GM12892 (cell line): ENCODE data around the gene ECHDC1.

Source experiments
- POLR2A ChIP-seq: IDR thresholded peaks from 2 replicates; pipeline ENCODE4 v1.6.1; 2011; ENCODE audit warnings: low read depth, low read length, control low read depth
- POLR2AphosphoS5 ChIP-seq: IDR thresholded peaks from 2 replicates; pipeline ENCODE4 v1.6.1; 2011; ENCODE audit warnings: low read depth, low read length, control low read depth

DNA sequence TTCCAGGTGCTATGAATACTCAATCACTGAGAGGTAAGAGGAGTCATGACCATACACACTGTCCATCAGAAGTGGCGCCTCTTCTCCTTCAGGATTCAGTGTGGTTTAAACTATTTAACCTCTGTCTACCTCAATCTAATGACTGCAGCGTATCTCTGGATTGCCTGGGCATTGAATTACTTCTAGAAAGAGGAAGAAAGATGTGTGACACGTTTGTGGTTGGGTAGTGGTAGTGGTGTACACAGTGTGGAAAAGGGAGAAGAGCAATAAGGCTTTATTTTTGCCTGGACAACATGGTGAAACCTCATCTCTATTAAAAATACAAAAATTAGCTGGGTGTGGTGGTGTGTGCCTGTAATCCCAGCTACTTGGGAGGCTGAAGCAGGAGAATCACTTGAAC, 38.0 kb upstream of the ECHDC1 start:
- TF ChIP-seq POLR2A, result no peak
- no peak for TF ChIP-seq POLR2AphosphoS5
